HK-2 (cell line): ENCODE measurements around the gene HSPA12A.

Experiments used
- DNase-seq: peaks from one replicate; pipeline ENCODE4 v3.0.0-alpha.2; 2018; ENCODE audit not compliant: unreplicated experiment

HSPA12A gene

GRCh38 chr10:116690356-116691322 lies 51.7 kb downstream of the HSPA12A start:
- DNase-seq: no peak

GRCh38 chr10:116689744-116690143 lies 52.6 kb downstream of the HSPA12A start:
- DNase-seq: no peak

GRCh38 chr10:116688741-116689495 lies 53.4 kb downstream of the HSPA12A start:
- no peak for DNase-seq

GRCh38 chr10:116688241-116688711 lies 54.1 kb downstream of the HSPA12A start:
- peak; percentile 36 for DNase-seq

GRCh38 chr10:116687633-116688032 lies 54.7 kb downstream of the HSPA12A start:
- DNase-seq: no peak

GRCh38 chr10:116686632-116687031 lies 55.7 kb downstream of the HSPA12A start:
- DNase-seq: no peak

GRCh38 chr10:116685807-116686206 lies 56.6 kb downstream of the HSPA12A start:
- DNase-seq: no peak

GRCh38 chr10:116684781-116685180 lies 57.6 kb downstream of the HSPA12A start:
- no peak for DNase-seq

- DNase-seq: no peak
Measured at GRCh38 chr10:116683821-116684220, 58.5 kb downstream of the HSPA12A start.

- DNase-seq: no peak
Measured at GRCh38 chr10:116683166-116683565, 59.2 kb downstream of the HSPA12A start.

- DNase-seq: no peak
Measured at GRCh38 chr10:116679351-116679750, 63.0 kb downstream of the HSPA12A start.

- no peak for DNase-seq
Measured at GRCh38 chr10:116676633-116677032, 65.7 kb downstream of the HSPA12A start.

GRCh38 chr10:116676118-116676517 lies 66.2 kb downstream of the HSPA12A start:
- no peak for DNase-seq

GRCh38 chr10:116674901-116675423 lies 67.4 kb downstream of the HSPA12A start:
- no peak for DNase-seq

GRCh38 chr10:116673866-116674265 lies 68.5 kb downstream of the HSPA12A start:
- DNase-seq: no peak

GRCh38 chr10:116672891-116673290 lies 69.5 kb downstream of the HSPA12A start:
- no peak for DNase-seq

- DNase-seq: no peak
Measured at GRCh38 chr10:116671274-116671926, 71.0 kb downstream of the HSPA12A start.

GRCh38 chr10:116670706-116671105 lies 71.7 kb downstream of the HSPA12A start:
- no peak for DNase-seq

- no peak for DNase-seq
Measured at GRCh38 chr10:116669832-116670644, 72.3 kb downstream of the HSPA12A start.

- no peak for DNase-seq
Measured at GRCh38 chr10:116669080-116669479, 73.3 kb downstream of the HSPA12A start.

- no peak for DNase-seq
Measured at GRCh38 chr10:116668446-116668845, 73.9 kb downstream of the HSPA12A start.
